Measurements from ENCODE around the gene NUTM2F.
A peak's percentile ranks its signal among the peaks of the same experiment; 100 is the strongest.
"Not testable (repeated sequence)": the region's sequence is repeated elsewhere in the genome, so short reads cannot be mapped to it uniquely, and the experiment has no call there.

Gene NUTM2F

GRCh38 chr9:94328544-94328943, at the start of gene NUTM2F:
Gene NUTM2F (minus strand): TSS chr9:94328644. CDS start chr9:94328623, 21 bp downstream.
- not testable (repeated sequence) for DNase-seq

GRCh38 chr9:94375197-94375596, 46.8 kb upstream of the NUTM2F start:
- DNase-seq = not testable (repeated sequence)

- DNase-seq = peak; percentile 92
These were observed 46.0 kb upstream of the NUTM2F start for GRCh38 chr9:94374176-94375056.

- DNase-seq = not testable (repeated sequence)
These were observed 45.3 kb upstream of the NUTM2F start for GRCh38 chr9:94373779-94374175.

- not testable (repeated sequence) for DNase-seq
These were observed 41.8 kb upstream of the NUTM2F start for GRCh38 chr9:94370266-94370665.

GRCh38 chr9:94364093-94364614, 35.7 kb upstream of the NUTM2F start:
- DNase-seq = not testable (repeated sequence)

GRCh38 chr9:94357158-94357557, 28.7 kb upstream of the NUTM2F start:
- not testable (repeated sequence) for DNase-seq

GRCh38 chr9:94351901-94352723, 23.7 kb upstream of the NUTM2F start:
- not testable (repeated sequence) for DNase-seq

GRCh38 chr9:94348754-94349153, 20.3 kb upstream of the NUTM2F start:
- not testable (repeated sequence) for DNase-seq

GRCh38 chr9:94347451-94347850, 19.0 kb upstream of the NUTM2F start:
- not testable (repeated sequence) for DNase-seq

- not testable (repeated sequence) for DNase-seq
These were observed 13.3 kb upstream of the NUTM2F start for GRCh38 chr9:94341703-94342102.

- not testable (repeated sequence) for DNase-seq
These were observed 12.3 kb upstream of the NUTM2F start for GRCh38 chr9:94340750-94341149.

- not testable (repeated sequence) for DNase-seq
These were observed 11.2 kb upstream of the NUTM2F start for GRCh38 chr9:94339657-94340056.

GRCh38 chr9:94338723-94339122, 10.3 kb upstream of the NUTM2F start:
- not testable (repeated sequence) for DNase-seq

GRCh38 chr9:94336445-94336844, 8.0 kb upstream of the NUTM2F start:
- not testable (repeated sequence) for DNase-seq

GRCh38 chr9:94325583-94325982, 2.9 kb downstream of the NUTM2F start:
- DNase-seq = not testable (repeated sequence)

GRCh38 chr9:94323153-94323798, 5.2 kb downstream of the NUTM2F start:
- DNase-seq = not testable (repeated sequence)

GRCh38 chr9:94322342-94322940, 6.0 kb downstream of the NUTM2F start:
- not testable (repeated sequence) for DNase-seq

GRCh38 chr9:94317949-94318657, 10.3 kb downstream of the NUTM2F start:
- not testable (repeated sequence) for DNase-seq

- DNase-seq = not testable (repeated sequence)
These were observed 12.2 kb downstream of the NUTM2F start for GRCh38 chr9:94316236-94316635.
